Gastroesophageal sphincter (tissue), 3 donors: ENCODE data around the gene MAJIN.

Experiments used
- EP300 ChIP-seq: sonication (generic); formaldehyde crosslinking; IDR thresholded peaks from one replicate; pipeline ENCODE4 v1.6.1; 2017; ENCODE audit warnings: antibody characterized with exemption, mild to moderate bottlenecking
- POLR2A ChIP-seq, 2 donors: fragments of 450-650 bp; IDR thresholded peaks; one replicate each; pipeline ENCODE4 v1.6.1; 2017; ENCODE audit warnings: antibody characterized with exemption in 2 of 2, mild to moderate bottlenecking in 2 of 2, moderate library complexity in 1 of 2
- POLR2AphosphoS5 ChIP-seq: sonication (generic); formaldehyde crosslinking; IDR thresholded peaks from one replicate; pipeline ENCODE4 v1.6.1; 2017; ENCODE audit warnings: antibody characterized with exemption
- TF ChIP-seq, protein P1 (sequence below), 4 experiments: fragments of 200-600 bp in 2 of 4; fragments of 450-650 bp in 2 of 4; sonication (generic) in 1 of 4; IDR thresholded peaks; one replicate each; pipeline ENCODE4 v1.5.1; 2017 to 2019; ENCODE audit warnings: antibody characterized with exemption in 4 of 4, mild to moderate bottlenecking in 2 of 4, moderate library complexity in 2 of 4

DNA sequence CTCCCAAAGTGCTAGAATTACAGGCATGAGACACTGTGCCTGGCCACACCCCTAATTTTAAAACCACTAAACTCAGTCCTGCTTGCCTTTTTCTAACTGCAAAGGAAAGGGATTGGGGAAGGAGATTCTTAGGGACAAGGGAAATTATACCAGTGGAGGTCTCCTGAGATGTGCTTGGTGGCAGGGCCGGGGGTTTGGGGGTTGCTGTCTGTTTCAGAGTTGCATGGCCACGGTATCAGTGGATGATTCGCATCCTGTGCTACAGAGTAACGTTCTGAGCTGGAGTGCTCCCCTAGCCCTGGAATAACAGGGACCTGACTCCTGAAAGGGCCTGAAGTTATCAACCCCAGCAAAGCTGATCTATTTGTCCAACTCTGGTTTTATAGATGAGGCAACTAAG, 35.4 kb downstream of the MAJIN start:
- TF ChIP-seq, protein P1, sequence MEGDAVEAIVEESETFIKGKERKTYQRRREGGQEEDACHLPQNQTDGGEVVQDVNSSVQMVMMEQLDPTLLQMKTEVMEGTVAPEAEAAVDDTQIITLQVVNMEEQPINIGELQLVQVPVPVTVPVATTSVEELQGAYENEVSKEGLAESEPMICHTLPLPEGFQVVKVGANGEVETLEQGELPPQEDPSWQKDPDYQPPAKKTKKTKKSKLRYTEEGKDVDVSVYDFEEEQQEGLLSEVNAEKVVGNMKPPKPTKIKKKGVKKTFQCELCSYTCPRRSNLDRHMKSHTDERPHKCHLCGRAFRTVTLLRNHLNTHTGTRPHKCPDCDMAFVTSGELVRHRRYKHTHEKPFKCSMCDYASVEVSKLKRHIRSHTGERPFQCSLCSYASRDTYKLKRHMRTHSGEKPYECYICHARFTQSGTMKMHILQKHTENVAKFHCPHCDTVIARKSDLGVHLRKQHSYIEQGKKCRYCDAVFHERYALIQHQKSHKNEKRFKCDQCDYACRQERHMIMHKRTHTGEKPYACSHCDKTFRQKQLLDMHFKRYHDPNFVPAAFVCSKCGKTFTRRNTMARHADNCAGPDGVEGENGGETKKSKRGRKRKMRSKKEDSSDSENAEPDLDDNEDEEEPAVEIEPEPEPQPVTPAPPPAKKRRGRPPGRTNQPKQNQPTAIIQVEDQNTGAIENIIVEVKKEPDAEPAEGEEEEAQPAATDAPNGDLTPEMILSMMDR (IDR thresholded peaks at IDR 0.05), result no peak
- TF ChIP-seq POLR2A (IDR thresholded peaks at IDR 0.05) (no peak), POLR2AphosphoS5 (no peak), EP300 (no peak)
